A549 (cell line): ENCODE data around the gene MMP24. TPM values are rescaled to one million over a fixed set of nuclear protein-coding genes. Genes with fewer than 3 reads are reported as not detected.
A peak's percentile ranks its signal among the peaks of the same experiment; 100 is the strongest.

Experiments used
- ATAC-seq, 2 experiments: fragments of 200-7000 bp in 1 of 2; fragments of >200 bp in 1 of 2; cut with Nextera tagmentation in 1 of 2; cut with Tn5 transposase in 1 of 2; 3 replicates each; pipeline versions ENCODE4 v1.8.0 to v1.9.1; 2018 to 2020; ENCODE audit warnings: mild to moderate bottlenecking in 1 of 2, moderate library complexity in 1 of 2
- CTCF ChIA-PET: fragments of 300-600 bp; sonication (Branson Sonifier 250); formaldehyde crosslinking; extraction: SDS; loops from one replicate; lab custom pipeline; 2021; ENCODE audit warnings: antibody characterized with exemption, inconsistent platforms; lab: Yijun Ruan, JAX
- POLR2A ChIA-PET: fragments of 350-600 bp; formaldehyde crosslinking; extraction: SDS; loops from one replicate; lab custom pipeline; 2021; ENCODE audit warnings: antibody characterized with exemption, inconsistent platforms; lab: Yijun Ruan, JAX
- DNase-seq, 2 experiments: peaks; one replicate each; pipeline versions ENCODE4 v3.0.0 to v3.0.0-alpha.2; 2011 to 2016; ENCODE audit warnings: low read depth in 1 of 2, low spot score in 1 of 2
- FAIRE-seq: peaks from 2 replicates; lab custom pipeline; 2011; peaks lifted over from hg19 to GRCh38; lab: Jason Lieb, UNC
- H3K27ac ChIP-seq, 2 experiments: fragments of >200 bp; sonication (Bioruptor Twin); formaldehyde crosslinking; 3 replicates each; pipeline ENCODE4 v1.5.1; 2016 to 2017
- H3K4me1 ChIP-seq: fragments of >200 bp; sonication (Bioruptor Twin); formaldehyde crosslinking; 3 replicates; pipeline ENCODE4 v1.6.1; 2016
- H3K4me2 ChIP-seq: fragments of >200 bp; sonication (Bioruptor Twin); formaldehyde crosslinking; 3 replicates; pipeline ENCODE4 v1.6.1; 2016
- H3K4me3 ChIP-seq: fragments of >200 bp; sonication (Bioruptor Twin); formaldehyde crosslinking; 3 replicates; pipeline ENCODE4 v1.5.1; 2016
- H3K9me3 ChIP-seq: fragments of >200 bp; sonication (Bioruptor Twin); formaldehyde crosslinking; 3 replicates; pipeline ENCODE4 v1.6.1; 2016
- CBX2 ChIP-seq: fragments of 200-600 bp; sonication (generic); IDR thresholded peaks from 2 replicates; pipeline ENCODE4 v1.6.1; 2016; ENCODE audit warnings: low read depth, mild to moderate bottlenecking, borderline replicate concordance
- CHD2 ChIP-seq: fragments of 150-350 bp; IDR thresholded peaks from 2 replicates; pipeline ENCODE4 v1.6.1; 2014; ENCODE audit warnings: low read length; ENCODE audit not compliant: partially characterized antibody
- EHMT2 ChIP-seq: fragments of 200-600 bp; sonication (generic); IDR thresholded peaks from 2 replicates; pipeline ENCODE4 v1.6.1; 2016; ENCODE audit warnings: antibody characterized with exemption, low read depth, mild to moderate bottlenecking, moderate library complexity
- ESRRA ChIP-seq: fragments of 150-350 bp; IDR thresholded peaks from 2 replicates; pipeline ENCODE4 v1.6.1; 2014; ENCODE audit warnings: mild to moderate bottlenecking, low read length, borderline replicate concordance
- FOXS1 ChIP-seq: fragments of 250-450 bp; sonication (Bioruptor Pico); IDR thresholded peaks from 2 replicates; pipeline ENCODE4 v1.5.0; 2020; ENCODE audit warnings: mild to moderate bottlenecking, moderate library complexity
- RCOR1 ChIP-seq: fragments of 150-350 bp; IDR thresholded peaks from 2 replicates; pipeline ENCODE4 v1.6.1; 2014; ENCODE audit warnings: antibody characterized with exemption, low read length, low read depth
- RNF2 ChIP-seq: fragments of 200-600 bp; sonication (generic); IDR thresholded peaks from 2 replicates; pipeline ENCODE4 v1.6.1; 2016; ENCODE audit warnings: low read depth, mild to moderate bottlenecking, antibody characterized with exemption, moderate library complexity, borderline replicate concordance
- TFCP2L1 ChIP-seq: fragments of 250-450 bp; sonication (Bioruptor Pico); IDR thresholded peaks from 2 replicates; pipeline ENCODE4 v1.5.0; 2021; ENCODE audit warnings: mild to moderate bottlenecking
- ZNF302 ChIP-seq: fragments of 250-450 bp; sonication (Bioruptor Pico); IDR thresholded peaks from 2 replicates; pipeline ENCODE4 v1.9.0; 2021; ENCODE audit warnings: inconsistent platforms, mild to moderate bottlenecking, moderate library complexity
- WGBS: methylation state at CpG from one replicate; pipeline ENCODE4 v1.1.6; 2017; ENCODE audit errors: missing lambda C conversion rate; 5-methylcytosine and 5-hydroxymethylcytosine counted together
- polyA plus RNA-seq, 4 experiments: library from polyadenylated mRNA; depleted of rRNA in 3 of 4; stranded (reverse); fragments of >200 nt; fragmentation: RNase III in 1 of 4; extraction: RNeasy Plus Mini Kit Qiagen cat#74134 plus additional on column Dnase treatment in 1 of 4; gene quantifications; 2 replicates in 3 of 4; 3 replicates in 1 of 4; pipeline ENCODE4 v1.2.3, GENCODE V29; 2011 to 2017
- TF ChIP-seq, protein P1 (sequence below): fragments of >200 bp; sonication (Bioruptor Twin); formaldehyde crosslinking; IDR thresholded peaks from 3 replicates; pipeline ENCODE4 v1.5.1; 2016
- TF ChIP-seq, protein P2 (sequence below): IDR thresholded peaks from 2 replicates; pipeline ENCODE4 v1.6.1; 2012
- TF ChIP-seq, protein P3 (sequence below): fragments of >200 bp; sonication (Bioruptor Twin); formaldehyde crosslinking; IDR thresholded peaks from 3 replicates; pipeline ENCODE4 v1.6.1; 2016
- TF ChIP-seq, protein P4 (sequence below): IDR thresholded peaks from 2 replicates; pipeline ENCODE4 v1.6.1; 2012
- TF ChIP-seq, protein P5 (sequence below): fragments of 250-450 bp; sonication (Bioruptor Pico); IDR thresholded peaks from 2 replicates; pipeline ENCODE4 v1.5.0; 2021; ENCODE audit warnings: mild to moderate bottlenecking, moderate library complexity, borderline replicate concordance

The MMP24 gene
- polyA plus RNA-seq, 2 of the 4 experiments (the other 2 are of a cell fraction) = 21.3 to 33.3 TPM

DNA sequence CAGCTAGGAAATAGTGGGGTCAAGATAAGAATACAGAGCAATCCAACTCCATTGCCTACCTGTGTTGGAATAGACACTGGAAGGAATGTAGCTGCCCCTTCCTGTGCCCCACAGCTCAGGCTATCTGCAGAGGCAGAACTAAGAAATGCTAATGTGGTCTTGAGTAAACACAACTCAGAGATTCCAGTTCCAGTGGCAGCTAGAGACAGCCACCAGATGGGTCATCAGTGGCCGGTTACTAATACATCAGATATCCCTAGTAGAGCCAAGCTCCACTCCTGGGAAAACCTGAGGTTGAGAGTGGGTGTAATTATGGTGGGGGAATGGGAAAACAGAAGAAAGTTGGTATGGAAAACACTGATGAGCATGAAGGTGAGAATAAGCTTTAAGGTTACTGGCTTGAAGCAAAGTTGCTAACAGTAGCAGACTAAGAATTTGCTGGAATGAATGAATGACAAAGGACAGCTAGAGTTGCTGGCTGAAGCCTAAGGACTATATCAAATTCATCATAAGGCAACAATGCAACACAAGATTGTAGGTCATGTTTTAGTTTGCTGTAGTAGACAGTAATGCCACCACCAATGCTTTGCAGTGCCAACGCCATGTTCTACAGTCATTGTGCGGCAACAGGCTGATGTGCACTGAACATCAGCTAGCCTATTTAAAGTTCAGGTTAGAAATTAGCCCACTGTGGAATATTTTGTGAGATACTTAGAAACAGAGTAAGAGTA, 94.1 kb downstream of the MMP24 start:
- H3K4me1 ChIP-seq = peaks cover 49% of the 10 kb centered on the region
- peak overlapping the region; percentile 76 to 89 for H3K27ac ChIP-seq
- ChIA-PET POLR2A (interaction anchor here (0.8 to 1.0 kb wide), 2 partner anchors 15 to 36 kb away, joined by 4 to 5 read pairs; partner anchors contain the start of gene EIF6), CTCF (interaction anchor here (1.1 to 10.2 kb wide), 4 partner anchors 9 to 119 kb away, joined by 3 to 157 read pairs (median 9); no protein-coding TSS in a partner anchor)
- no peak for FAIRE-seq
- H3K4me3 ChIP-seq = no peak overlapping the region
- TF ChIP-seq CHD2 = no peak
- TF ChIP-seq, protein P1, sequence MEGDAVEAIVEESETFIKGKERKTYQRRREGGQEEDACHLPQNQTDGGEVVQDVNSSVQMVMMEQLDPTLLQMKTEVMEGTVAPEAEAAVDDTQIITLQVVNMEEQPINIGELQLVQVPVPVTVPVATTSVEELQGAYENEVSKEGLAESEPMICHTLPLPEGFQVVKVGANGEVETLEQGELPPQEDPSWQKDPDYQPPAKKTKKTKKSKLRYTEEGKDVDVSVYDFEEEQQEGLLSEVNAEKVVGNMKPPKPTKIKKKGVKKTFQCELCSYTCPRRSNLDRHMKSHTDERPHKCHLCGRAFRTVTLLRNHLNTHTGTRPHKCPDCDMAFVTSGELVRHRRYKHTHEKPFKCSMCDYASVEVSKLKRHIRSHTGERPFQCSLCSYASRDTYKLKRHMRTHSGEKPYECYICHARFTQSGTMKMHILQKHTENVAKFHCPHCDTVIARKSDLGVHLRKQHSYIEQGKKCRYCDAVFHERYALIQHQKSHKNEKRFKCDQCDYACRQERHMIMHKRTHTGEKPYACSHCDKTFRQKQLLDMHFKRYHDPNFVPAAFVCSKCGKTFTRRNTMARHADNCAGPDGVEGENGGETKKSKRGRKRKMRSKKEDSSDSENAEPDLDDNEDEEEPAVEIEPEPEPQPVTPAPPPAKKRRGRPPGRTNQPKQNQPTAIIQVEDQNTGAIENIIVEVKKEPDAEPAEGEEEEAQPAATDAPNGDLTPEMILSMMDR = no peak
- TF ChIP-seq, protein P2, sequence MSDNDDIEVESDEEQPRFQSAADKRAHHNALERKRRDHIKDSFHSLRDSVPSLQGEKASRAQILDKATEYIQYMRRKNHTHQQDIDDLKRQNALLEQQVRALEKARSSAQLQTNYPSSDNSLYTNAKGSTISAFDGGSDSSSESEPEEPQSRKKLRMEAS = 0 out of 2 replicates have a peak, but pooled peaks have one; percentile 26
- no peak for TF ChIP-seq ESRRA
- H3K4me2 ChIP-seq = peak overlapping the region; percentile 54
- peak in 1 of 2 experiments; percentile 55 for DNase-seq
- H3K9me3 ChIP-seq = no peaks in the 10 kb centered on the region
- 67% methylated on average over 3 of the region's 3 CpGs for WGBS
- peak in 1 of 2 experiments; percentile 59; a peak in 3 of 6 replicates for ATAC-seq

DNA sequence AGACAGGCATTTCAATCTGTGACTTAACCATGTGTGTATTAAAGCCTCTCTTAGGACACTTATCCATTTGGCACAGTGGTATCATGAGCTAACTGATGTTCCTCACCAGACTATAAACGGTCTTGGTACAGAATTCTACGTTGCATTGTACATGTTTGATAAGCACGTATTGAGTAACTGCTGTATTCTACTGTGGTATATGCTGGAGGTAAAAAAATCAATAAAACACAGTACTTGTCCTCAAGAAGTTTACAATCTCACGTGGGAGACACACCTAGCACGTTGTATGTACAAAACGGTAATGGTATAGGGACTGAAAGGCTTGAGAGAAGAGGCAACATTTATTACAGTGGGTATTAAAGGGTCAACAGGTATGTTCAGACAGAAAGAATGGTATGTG, 98.9 kb downstream of the MMP24 start:
- DNase-seq = no peak
- POLR2A ChIA-PET = no interaction called here
- CTCF ChIA-PET = interaction anchor here (0.6 to 10.2 kb wide), 4 partner anchors 18 to 492 kb away, joined by 3 to 157 read pairs (median 18); no protein-coding TSS in a partner anchor
- H3K4me3 ChIP-seq = no peak overlapping the region
- peaks cover 54% of the 10 kb centered on the region for H3K4me1 ChIP-seq
- H3K27ac ChIP-seq = peak overlapping the region; percentile 77 to 82; a peak in 5 of 6 replicates
- WGBS = 72% methylated on average over 6 of the region's 6 CpGs
- no peak for ATAC-seq
- H3K4me2 ChIP-seq = peak overlapping the region; percentile 23; the same call in 1 of the 3 replicates
- TF ChIP-seq TFCP2L1 (no peak), RCOR1 (no peak), EHMT2 (no peak), ESRRA (no peak), FOXS1 (CRISPR knock-in tag) (no peak), CBX2 (no peak), ZNF302 (no peak), RNF2 (no peak)
- TF ChIP-seq, protein P3, sequence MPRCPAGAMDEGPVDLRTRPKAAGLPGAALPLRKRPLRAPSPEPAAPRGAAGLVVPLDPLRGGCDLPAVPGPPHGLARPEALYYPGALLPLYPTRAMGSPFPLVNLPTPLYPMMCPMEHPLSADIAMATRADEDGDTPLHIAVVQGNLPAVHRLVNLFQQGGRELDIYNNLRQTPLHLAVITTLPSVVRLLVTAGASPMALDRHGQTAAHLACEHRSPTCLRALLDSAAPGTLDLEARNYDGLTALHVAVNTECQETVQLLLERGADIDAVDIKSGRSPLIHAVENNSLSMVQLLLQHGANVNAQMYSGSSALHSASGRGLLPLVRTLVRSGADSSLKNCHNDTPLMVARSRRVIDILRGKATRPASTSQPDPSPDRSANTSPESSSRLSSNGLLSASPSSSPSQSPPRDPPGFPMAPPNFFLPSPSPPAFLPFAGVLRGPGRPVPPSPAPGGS = no peak
- TF ChIP-seq, protein P4, sequence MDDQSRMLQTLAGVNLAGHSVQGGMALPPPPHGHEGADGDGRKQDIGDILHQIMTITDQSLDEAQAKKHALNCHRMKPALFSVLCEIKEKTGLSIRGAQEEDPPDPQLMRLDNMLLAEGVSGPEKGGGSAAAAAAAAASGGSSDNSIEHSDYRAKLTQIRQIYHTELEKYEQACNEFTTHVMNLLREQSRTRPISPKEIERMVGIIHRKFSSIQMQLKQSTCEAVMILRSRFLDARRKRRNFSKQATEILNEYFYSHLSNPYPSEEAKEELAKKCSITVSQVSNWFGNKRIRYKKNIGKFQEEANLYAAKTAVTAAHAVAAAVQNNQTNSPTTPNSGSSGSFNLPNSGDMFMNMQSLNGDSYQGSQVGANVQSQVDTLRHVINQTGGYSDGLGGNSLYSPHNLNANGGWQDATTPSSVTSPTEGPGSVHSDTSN = no peak
- TF ChIP-seq, protein P1 = no peak
- TF ChIP-seq, protein P2 = no peak
- TF ChIP-seq, protein P5, sequence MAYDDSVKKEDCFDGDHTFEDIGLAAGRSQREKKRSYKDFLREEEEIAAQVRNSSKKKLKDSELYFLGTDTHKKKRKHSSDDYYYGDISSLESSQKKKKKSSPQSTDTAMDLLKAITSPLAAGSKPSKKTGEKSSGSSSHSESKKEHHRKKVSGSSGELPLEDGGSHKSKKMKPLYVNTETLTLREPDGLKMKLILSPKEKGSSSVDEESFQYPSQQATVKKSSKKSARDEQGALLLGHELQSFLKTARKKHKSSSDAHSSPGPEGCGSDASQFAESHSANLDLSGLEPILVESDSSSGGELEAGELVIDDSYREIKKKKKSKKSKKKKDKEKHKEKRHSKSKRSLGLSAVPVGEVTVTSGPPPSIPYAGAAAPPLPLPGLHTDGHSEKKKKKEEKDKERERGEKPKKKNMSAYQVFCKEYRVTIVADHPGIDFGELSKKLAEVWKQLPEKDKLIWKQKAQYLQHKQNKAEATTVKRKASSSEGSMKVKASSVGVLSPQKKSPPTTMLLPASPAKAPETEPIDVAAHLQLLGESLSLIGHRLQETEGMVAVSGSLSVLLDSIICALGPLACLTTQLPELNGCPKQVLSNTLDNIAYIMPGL (CRISPR knock-in tag) = no peak
- no peaks in the 10 kb centered on the region for H3K9me3 ChIP-seq
- no peak for FAIRE-seq
